Umbilical cord (tissue), 2 donors: ENCODE data around the gene MAD1L1. TPM values are rescaled to one million over a fixed set of nuclear protein-coding genes. Genes with fewer than 3 reads are reported as not detected.
A peak's percentile ranks its signal among the peaks of the same experiment; 100 is the strongest.

Source experiments
- DNase-seq: peaks from one replicate; pipeline ENCODE4 v3.0.0-alpha.2; 2015; ENCODE audit warnings: low spot score
- total RNA-seq: library from RNA; depleted of rRNA; stranded (reverse); fragments of >200 nt; gene quantifications from one replicate; pipeline ENCODE4 v1.2.3, GENCODE V29; 2014; ENCODE audit warnings: low replicate concordance; ENCODE audit not compliant: insufficient read depth

Gene MAD1L1
- total RNA-seq, 1 donor from 2014 or later = 23.8 TPM

DNA sequence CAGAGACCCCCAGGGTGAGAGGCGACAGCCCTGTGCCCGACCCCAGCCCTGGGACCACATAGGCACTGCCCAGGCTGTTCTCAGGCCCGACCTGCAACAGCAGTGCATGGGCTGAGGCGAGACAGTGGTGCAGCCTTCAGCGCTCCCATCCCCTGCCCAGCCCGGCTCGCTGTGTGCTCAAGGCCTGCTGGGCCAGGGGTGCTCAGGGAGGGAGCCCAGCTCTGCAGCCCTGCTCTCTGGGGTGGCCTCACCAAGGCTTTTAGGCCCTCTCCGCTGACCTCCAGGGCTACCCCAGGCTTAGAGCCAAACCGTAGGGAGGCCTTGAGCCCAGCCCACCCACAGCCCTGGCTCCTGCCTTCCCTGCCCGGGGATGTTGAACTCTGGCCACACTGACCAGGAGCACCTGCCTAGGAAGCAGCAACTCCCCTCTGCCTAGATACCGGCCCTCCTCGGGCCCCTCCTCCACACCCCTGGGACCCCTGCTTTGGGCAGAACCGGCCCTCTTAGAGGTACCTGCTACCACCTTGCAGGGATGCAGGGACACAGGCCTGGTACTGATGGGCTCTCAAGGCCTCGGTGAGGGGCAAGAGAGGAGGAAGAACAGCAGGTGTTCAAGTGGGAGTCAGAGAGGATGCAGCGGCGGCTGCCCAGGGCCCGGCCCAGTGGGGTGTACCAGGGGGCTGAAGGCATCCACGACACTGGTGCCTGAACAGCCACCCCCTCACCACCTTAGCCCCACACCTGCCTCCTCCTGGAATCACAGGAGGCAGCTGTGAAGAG is 331.1 kb downstream of the MAD1L1 start:
- no peak for DNase-seq

DNA sequence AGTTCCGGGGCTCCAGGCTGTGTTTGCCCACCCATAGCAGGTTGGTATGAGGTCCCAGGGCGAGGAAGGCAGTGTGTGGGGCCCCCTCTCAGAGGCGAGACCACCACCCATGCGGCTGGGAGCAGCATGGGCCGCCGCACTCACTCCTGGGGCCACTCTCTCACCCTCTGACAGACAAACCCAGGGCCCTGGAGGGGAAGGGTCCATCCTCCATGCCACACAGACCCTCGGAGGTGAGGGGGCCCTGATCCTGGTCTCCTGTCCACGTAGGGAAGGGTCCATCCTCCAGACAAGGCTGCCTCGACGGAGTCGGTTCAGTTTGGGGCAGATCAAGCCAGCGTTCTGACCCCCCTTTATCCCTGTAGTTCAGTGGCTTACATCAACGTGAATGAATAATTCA is 331.9 kb downstream of the MAD1L1 start:
- no peak for DNase-seq

DNA sequence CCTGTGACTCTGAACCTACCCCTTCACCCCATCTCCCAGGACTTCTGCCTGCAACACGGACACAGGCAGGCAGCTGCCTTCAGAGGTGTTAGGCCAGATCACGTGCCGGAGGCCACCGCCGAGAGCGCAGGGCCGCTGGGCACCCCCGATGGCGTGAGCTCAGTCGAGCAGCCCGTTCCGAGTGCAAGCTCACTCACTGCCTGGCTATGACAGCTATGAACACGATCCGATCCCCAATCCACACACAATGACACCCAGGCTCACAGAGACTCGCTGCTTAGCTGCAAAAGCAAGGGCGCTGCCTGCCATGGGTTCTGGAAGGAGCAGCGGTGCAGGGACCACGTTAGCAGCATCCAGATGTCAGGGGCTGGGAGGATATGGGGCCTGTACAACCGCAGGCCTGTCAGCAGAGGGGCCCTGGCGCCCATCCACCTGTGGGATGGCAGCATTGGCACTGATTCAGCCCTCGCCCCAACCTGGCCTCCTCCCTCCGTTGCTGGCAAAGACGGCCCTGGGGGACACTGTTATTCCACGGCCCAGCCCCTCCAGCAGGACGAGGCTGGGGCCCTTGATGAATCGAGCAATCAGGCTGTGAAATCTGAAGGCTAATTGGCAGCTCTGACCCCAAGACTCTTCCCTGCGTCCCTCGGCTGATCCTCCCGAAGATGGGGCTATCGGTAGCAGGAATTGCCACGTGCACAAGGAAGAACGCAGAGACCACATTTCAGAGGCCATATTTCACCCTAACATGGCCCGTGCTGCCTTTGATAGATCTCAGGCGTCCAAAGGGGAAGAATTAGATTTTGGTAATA is 332.6 kb downstream of the MAD1L1 start:
- DNase-seq = no peak

DNA sequence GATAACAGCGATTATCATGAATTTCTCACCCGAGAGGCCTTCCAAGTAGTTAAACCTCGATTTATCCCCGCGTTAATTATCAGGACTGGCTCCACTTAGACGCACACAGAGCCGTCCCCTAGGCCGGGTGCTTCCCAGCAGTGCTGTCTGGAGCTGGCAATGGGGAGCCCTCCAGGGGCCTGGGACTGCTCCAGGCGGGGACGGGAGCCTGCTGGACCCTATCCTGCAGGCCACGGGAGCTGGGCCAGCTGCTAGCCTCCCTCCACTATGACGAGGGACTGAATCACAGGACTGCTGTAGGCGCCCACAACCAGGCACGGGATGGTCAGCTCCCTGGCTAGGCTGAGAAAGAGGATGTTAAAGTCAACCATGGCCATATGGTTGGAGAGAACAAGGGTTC is 333.5 kb downstream of the MAD1L1 start:
- no peak for DNase-seq

DNA sequence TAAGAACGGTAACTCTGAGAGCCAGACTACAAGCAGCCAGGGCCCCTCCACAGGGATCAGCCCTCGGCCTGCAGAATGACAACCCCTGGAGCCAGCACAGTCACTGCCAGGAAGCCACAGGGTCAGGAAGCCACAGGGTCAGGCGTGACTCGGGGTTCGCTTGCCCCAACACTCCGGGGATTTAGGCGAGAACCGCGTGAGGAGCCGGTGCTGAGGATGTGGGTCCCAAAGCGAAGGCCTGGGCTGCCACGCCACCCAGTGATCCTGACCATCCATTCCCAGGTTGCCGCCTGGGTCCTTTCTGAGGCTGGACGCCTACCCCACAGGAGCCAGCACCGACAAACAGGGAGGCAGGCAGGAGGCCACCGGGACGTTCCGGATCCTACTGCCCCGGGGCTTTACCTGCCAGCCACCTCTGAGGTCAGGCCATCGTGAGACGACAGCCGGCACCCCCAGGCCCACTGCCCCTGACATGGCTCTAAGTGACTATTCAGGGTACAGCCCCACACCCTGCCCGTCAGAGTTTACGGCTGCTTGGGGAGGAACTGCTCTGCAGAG is 334.0 kb downstream of the MAD1L1 start:
- DNase-seq = no peak

DNA sequence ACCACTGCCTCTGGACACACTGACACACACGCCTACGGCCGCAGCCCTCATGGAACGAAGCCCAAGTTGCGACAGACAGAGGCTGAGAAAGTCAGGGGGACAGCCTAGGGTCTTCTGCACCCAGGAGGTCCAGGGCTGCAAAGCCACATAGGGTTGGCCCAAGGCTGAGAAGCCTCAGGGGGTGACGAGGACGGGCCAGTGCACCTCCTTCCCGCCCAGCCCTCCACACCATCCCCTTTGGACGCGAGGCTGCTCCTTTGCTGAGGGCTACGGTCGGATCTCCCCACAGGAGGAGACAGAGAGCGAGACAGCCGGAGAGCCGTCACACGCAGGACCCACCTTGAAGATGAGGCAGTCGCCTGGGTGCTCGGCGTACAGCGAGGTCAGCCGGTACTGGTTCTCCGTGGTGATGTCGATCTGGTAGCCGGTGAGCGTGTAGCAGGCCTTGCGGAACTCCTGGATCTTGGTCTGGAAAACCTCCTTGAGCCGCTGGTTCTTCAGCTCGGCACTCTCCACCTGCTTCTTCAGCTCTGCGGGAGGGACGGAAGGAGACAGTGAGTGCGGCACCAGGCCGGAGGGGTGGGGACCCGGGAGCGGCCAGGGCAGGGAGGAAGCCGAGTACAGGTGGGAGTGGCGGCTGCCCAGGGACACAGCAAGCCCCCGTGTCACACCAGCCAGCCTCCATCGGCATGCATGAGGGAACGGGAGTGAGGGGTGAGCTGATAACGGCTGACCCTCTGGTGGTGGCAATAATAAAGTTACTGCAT is 334.7 kb downstream of the MAD1L1 start:
- no peak for DNase-seq

DNA sequence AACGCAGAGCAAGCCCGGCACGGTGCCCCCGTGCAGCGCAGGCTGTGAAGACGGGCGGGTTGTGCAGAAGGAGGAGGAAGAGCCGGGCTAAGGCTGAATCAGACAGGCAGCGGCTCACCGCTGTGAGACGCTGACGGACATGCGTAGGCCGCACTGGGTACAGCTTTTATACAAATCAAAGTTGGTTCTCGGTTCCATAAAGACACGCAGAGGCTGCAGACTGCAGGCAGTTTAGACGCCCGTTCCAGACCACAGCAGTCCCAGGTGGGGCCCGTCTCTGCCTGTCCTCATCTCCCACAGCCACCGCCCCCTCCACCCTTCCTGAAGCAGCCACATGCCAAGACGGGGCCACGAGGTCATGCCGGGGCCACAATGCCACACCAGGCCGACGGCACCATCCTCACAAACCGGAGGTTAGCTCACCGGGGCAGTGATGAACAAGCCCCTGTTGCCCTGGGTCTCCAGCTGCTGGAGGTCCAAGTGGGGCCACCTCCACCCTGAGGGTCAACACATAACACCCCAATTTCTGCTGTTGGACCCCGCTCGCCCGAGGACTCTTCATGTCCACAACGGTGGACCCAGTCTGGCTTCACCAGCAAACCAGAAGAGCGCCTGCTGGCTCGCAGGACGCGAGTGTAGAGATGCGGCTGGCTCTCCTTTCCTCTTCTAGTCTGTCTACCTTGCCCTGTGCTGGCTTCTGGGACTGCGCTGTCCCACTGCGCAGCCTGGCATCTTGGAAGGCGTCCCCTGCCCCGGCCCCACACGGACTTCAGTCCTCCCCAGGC is 335.5 kb downstream of the MAD1L1 start:
- DNase-seq = no peak

DNA sequence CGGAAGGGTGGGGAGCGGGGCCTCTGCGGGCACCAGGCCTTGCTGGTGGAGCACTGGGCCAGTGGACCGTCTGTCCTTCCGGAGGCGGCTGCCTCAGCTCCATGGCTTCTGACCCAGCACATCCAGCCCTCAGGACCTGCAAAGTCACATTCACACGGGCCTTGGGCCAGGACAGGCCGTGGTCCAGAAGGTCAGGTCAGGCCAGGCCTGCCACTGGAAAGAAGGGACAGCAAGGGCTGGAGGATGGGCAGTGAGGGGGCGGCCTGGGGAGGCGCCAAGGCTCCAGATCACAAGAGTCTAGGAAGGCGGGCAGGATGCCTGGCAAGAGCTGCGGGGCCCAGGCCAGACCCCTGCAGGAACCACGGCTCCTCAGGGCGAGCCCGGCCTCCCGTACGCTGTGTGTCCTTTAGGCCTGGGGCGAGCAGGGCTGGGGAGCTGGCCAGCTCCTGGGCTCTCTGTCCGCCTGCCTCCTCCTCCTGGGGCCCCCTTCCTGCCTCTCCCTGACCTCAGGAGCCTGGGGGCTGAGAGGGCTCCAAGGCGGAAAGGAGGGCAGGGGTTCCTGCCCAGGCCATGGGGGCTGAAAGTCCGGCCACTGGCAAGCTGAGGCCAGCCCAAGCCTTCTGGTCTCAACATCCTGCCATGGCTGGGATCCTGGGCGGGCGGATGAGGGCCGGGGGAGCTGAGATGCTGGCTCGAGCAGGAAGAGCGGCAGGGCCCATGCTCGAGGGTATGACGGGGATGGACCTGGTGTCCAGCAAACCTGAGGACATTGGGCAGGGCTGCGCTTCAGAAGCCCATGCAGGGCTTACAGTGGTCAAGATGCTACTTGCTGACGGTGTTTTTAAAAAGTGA is 336.9 kb downstream of the MAD1L1 start:
- no peak for DNase-seq

DNA sequence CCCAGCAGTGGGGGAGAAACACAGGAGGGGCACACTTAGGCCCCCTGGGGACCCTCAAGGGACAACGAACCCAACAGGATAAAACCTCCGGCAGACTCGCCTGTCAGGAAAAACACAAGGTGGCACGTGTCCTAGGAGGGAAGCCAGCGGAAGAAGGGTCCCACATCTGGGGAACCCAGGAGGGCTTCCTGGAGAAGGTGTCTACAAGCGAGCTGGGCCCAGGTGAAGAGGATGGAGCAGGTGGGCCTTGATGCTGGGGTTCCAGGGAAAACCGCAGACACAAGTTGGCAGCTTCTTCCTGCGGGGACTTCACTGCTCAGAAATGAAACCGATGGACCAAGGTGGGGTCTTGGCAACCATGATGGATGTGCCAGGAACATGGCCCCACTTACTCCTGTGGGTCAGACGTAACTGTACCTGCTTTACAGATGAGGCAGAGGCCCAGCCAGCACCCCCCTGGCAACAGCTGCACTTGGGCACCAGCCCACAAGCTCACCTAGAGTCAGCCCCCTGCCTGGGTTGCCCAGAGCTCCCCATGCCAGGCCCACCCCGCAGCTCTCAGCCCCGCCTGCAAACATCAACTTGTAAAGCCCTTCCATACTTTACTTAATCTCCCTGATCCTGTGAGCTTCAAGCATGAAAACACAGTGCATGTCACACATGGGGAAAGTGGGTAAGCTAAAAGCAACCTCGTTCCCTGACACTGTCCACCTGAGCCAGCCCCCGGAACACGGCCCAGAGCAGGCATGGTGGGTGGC is 337.7 kb downstream of the MAD1L1 start:
- DNase-seq = no peak

DNA sequence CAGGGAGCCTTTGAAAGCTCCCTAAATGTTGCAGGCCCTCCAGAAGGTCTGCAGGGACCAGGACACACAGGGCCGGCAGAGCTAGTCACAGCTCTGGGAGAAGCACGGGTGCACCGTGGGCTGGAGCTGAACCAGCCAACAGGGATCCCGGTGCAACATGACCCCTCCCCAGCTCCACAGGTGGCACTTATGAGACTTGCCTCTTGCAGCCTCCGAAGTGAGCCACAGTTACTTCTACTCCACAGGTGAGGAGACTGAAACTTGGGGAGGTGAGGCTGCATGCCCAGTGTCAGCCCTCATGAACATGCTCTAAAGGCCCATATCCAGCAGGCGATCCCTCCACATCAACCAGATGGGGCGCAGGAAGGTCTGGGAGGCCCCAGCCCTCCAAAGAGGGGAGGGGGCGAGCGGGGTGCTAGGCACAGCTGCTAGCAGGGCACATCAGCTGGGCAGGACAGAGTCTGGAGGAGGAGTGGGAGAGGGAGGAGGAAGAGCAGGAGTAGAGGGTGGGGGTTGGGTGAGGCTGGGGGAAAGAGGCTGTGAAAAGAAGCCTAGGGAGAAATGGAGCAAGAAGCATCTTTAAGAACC is 338.3 kb downstream of the MAD1L1 start:
- DNase-seq = no peak

DNA sequence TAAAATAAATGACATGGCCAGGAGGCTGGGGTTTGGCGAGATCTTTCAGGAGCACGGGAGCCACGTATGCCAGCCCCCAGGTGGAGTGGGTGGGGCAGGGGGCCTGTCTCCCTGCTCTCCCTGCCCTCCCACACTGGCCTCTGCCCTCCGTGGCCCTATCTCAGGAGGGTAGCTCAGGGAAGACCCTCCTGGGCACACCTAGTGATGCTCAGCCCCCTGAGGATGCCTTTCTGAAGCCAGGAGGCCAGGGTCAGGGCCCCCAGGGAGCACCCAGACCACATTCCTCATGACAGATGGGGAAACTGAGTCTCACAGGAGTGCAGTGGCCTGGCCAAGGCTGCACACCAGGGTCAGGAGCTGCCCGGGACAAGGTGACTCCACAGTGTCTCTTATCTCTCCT is 339.3 kb downstream of the MAD1L1 start:
- DNase-seq = no peak

DNA sequence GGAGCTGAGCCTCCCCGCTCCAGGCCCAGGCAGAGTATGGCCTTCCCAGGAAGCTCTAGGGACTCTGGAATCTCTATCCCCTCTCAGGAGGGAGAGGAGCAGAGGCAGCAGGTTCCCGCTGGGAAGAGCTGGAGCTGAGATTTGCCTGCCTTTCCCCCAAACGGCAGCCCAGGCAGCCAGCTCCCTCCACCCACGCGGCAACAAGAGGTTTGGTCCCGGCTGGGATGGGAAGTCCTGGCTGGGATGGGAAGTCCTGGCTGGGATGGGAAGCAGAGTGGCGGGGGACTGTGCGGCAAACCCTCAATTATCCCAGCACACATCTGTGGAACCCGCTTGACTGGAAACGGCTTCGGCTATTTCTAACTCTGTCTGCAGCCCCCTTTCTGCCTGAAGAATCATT is 339.7 kb downstream of the MAD1L1 start:
- DNase-seq = no peak

DNA sequence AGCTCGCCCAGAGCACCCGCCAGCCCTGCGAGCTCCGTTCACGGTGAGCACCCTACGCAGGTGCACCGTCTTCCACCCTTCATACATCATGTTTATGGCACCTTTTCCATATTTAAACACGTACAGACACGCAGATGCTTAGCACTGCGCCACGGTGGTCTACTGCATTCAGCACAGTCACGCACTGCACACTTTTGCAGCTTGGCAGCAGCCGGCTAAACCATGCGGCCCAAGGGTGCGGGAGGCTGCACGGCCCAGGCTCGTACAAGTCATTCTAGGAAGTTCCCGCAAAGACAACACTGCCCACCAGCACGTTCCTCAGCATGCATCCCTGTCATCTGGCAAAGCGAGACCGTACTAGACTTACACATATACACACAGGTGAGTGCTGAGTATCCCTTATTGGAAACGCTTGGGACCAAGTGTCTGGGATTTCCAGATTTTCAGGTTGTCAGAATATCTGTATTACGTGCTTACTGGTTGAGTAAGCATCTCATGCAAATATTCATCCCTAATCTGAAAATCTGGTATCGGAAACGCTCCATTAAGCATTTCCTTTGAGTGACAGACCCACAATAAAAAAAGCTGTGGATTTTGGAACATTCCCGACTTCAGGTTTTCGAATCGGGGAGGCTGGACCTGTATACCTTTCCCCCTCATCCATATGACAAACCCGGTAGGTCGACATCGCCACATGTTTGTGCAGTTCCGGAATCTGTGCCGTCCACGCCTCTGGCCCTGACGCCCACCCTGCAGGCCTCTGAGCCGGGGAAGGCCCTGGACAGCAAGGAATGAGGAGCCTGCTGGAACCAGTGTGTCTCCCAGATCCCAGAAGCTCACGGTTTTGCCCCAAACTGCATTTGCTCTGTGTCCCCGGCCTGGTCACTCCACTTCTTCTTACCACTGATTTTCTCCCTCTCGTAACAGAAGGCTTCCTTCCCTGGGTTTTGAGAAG is 340.5 kb downstream of the MAD1L1 start:
- peak; percentile 54 for DNase-seq

DNA sequence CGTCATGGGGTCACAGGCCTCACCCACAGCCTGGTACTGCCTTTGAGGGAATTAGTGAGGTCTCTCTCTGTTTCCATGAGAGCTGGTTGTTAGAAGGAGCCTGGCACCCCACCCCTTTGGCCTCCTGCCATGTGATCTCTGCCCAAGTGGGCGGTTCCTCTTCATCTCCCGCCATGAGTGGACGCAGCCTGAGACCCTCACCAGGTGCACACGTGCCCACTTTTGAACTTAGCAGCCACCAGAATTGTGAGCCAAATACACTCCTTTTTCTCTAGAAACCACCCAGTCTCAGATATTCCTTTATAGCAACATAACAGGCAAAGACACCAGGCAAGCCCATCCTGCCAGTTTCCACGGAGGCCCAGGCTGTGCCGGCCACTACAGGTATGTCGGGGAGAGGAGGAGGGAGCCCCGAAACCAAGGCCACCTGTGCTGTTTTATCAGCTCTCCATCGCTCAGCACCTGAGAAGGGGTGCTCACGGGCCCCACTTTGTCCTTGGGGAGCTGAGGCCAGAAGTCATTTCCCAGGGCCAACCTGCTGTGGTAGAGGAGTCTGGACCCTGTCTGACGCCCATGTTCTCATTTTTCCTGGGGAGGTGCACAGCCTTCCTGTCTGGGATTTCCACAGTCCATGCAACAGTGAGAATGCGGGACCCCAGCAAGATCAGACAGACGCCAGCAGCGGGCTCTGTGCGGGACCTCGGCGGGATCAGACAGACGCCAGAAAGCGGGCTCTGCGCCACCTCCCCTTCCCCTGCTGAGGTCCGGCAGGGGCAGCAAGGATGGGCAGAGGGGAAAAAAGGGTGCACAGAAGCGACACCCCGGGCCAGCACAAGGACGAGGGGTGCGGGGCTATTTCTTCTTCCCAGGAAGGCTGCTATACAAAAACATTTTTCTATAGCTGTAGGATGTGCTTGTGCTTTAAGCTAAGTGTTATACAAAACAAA is 342.2 kb downstream of the MAD1L1 start:
- DNase-seq = no peak

DNA sequence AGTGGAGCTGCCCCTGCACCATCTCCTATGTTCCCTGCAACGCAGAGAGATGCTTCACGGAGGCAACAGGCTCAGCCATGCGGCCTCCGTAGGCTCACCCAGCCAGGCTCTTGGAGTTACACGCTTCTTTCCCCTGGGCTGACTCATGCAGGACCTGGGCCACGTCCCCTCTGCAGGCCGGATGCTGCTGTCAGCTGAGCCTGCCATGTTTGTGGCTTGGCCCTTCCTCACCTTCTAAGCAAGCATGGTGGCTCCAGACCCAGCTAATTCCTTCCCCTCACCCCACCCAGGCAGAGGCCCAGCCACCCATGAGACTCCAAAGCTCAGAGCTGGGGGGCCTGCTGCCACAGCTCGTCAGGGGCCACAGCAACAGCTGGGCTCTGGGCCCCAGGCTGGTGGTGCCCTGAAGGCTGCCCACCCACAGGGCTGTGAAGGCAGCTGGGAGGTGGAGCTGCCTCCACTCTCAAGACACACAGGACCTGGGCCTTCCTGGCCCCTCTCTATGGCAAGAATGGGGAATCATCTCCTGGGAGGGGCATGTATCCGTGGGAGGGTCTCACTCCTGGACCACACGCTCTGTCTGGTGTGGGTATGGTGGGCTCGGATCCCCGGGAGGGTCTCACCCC is 343.1 kb downstream of the MAD1L1 start:
- no peak for DNase-seq

DNA sequence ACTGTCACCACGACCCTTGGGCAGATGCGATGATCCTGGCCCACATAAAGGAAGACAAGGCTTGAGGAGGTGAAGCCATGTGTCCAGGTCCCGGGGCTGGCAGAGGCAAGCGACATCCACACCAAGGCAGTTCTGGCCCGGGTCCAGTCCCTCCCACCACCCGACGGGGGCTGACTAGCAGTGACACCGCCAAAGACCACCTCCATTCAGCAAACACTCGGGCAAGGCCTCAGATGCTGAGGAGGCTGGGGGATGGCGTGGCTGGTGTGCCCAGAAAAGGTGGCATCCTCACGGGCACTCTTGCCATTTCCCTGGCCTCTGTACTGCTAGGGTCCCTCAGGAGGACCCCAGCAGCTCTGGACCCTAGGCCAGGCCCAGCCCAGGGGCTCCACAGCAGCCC is 343.7 kb downstream of the MAD1L1 start:
- DNase-seq = no peak
